ENCODE data around the gene GLMN. TPM values are rescaled to one million over a fixed set of nuclear protein-coding genes. Genes with fewer than 3 reads are reported as not detected.

Gene GLMN
- total RNA-seq, 1 donor = 16.4 TPM

- H3K4me3 ChIP-seq (ENCODE audit: low read depth, low read length) = no peak overlapping the region
- no peak for TF ChIP-seq CTCF (IDR thresholded peaks at IDR 0.05; ENCODE audit: insufficient read depth, low read depth, low read length)
- no peak for DNase-seq (ENCODE audit: low read depth)
These were observed 17.2 kb upstream of the GLMN start for GRCh38 chr1:92315766-92316599.

GRCh38 chr1:92314024-92314423 lies 15.2 kb upstream of the GLMN start:
- no peak overlapping the region for H3K4me3 ChIP-seq (ENCODE audit: low read depth, low read length)
- no peak for TF ChIP-seq CTCF (IDR thresholded peaks at IDR 0.05; ENCODE audit: insufficient read depth, low read depth, low read length)
- DNase-seq (ENCODE audit: low read depth) = no peak

GRCh38 chr1:92310185-92310597 lies 11.4 kb upstream of the GLMN start:
- H3K4me3 ChIP-seq (ENCODE audit: low read depth, low read length) = no peak overlapping the region
- peak; percentile 39 for DNase-seq (ENCODE audit: low read depth)
- TF ChIP-seq CTCF (IDR thresholded peaks at IDR 0.05; ENCODE audit: insufficient read depth, low read depth, low read length) = peak; percentile 57

- no peak for DNase-seq (ENCODE audit: low read depth)
- H3K4me3 ChIP-seq (ENCODE audit: low read depth, low read length) = no peak overlapping the region
- no peak for TF ChIP-seq CTCF (IDR thresholded peaks at IDR 0.05; ENCODE audit: insufficient read depth, low read depth, low read length)
These were observed 9.2 kb upstream of the GLMN start for GRCh38 chr1:92307980-92308379.

GRCh38 chr1:92306020-92306419 lies 7.2 kb upstream of the GLMN start:
- DNase-seq (ENCODE audit: low read depth) = no peak
- no peak for TF ChIP-seq CTCF (IDR thresholded peaks at IDR 0.05; ENCODE audit: insufficient read depth, low read depth, low read length)
- H3K4me3 ChIP-seq (ENCODE audit: low read depth, low read length) = no peak overlapping the region

- H3K4me3 ChIP-seq (ENCODE audit: low read depth, low read length) = no peak overlapping the region
- DNase-seq (ENCODE audit: low read depth) = no peak
- no peak for TF ChIP-seq CTCF (IDR thresholded peaks at IDR 0.05; ENCODE audit: insufficient read depth, low read depth, low read length)
These were observed 2.2 kb upstream of the GLMN start for GRCh38 chr1:92301021-92301420.

Measured in fibroblast of villous mesenchyme (primary cell).